ENCODE measurements around the gene RNF212. TPM values are rescaled to one million over a fixed set of nuclear protein-coding genes. Genes with fewer than 3 reads are reported as not detected.

The RNF212 gene
- total RNA-seq, 3 donors from 2014 or later (not counting 1 experiment from before 2014, with no cell fraction given): 1.0 to 2.0 (median 1.7) TPM

DNA sequence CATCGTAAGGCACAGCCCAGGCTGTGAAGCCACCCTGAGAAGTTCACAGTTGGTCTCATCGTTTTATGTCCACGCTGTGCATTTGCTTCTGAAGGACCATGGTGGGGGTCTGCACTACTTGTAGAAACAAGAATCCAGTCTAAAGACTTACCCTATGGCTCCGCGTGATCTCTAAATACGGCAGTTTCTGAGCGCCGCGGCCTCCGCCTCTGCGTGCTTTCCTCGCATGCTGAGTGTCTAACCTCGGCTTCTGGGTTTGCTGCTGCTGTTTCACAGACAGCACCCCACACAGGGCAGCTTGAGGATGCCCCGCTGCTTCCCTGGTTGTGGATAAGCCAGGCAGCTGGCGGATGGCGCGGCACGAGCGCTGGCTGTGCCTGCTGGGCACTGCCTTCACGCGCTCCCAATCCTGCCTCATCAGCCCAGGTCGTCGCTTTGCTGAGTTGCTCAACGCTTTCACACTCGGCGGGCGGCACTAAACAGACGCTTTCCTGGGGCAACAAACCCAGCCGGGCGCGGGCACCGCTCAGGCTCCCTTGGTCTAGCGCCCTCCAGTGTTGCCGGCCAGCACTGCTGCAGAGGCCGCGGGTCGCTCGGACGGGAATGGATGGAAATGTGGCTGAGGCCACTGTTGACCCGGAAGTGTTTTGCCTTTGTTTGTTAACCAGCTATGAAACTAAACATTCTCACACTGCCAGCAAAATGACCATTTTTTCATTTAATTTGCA, 62.7 kb downstream of the RNF212 start:
- Mint-ChIP-seq H3K4me3 (no peak overlapping the region), H3K9me3 (no peaks in the 10 kb centered on the region), H3K27ac (no peak overlapping the region), H3K4me1 (peaks cover under 1 to 1% of the 10 kb centered on the region in 2 donors), H3K27me3 (ENCODE audit: low read depth in 2 of 2) (peaks cover 20 to 22% of the 10 kb centered on the region in 2 donors), H3K36me3 (no peaks in the 10 kb centered on the region)
- Histone ChIP-seq H3K4me3 (ENCODE audit: low read length) (no peak overlapping the region), H3K4me1 (ENCODE audit: control insufficient read depth, insufficient read depth, low read length) (peaks cover 6% of the 10 kb centered on the region), H3K9me3 (ENCODE audit: control insufficient read depth, insufficient read depth, low read length) (no peaks in the 10 kb centered on the region), H3K36me3 (ENCODE audit: control insufficient read depth, insufficient read depth, low read length) (no peaks in the 10 kb centered on the region), H3K27me3 (ENCODE audit: control insufficient read depth, insufficient read depth, low read length) (peaks cover 3% of the 10 kb centered on the region), H3K27ac (ENCODE audit: low read length) (no peak overlapping the region)
- WGBS (ENCODE audit: insufficient coverage): 83% methylated on average over 40 of the region's 40 CpGs
- TF ChIP-seq, protein P1, sequence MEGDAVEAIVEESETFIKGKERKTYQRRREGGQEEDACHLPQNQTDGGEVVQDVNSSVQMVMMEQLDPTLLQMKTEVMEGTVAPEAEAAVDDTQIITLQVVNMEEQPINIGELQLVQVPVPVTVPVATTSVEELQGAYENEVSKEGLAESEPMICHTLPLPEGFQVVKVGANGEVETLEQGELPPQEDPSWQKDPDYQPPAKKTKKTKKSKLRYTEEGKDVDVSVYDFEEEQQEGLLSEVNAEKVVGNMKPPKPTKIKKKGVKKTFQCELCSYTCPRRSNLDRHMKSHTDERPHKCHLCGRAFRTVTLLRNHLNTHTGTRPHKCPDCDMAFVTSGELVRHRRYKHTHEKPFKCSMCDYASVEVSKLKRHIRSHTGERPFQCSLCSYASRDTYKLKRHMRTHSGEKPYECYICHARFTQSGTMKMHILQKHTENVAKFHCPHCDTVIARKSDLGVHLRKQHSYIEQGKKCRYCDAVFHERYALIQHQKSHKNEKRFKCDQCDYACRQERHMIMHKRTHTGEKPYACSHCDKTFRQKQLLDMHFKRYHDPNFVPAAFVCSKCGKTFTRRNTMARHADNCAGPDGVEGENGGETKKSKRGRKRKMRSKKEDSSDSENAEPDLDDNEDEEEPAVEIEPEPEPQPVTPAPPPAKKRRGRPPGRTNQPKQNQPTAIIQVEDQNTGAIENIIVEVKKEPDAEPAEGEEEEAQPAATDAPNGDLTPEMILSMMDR (IDR thresholded peaks at IDR 0.05): no peak
- intact Hi-C loops (cut with micrococcal nuclease): no loop called here
- DNase-seq (no peak), ATAC-seq (no peak)

- peaks cover 6% of the 10 kb centered on the region for H3K27me3 ChIP-seq (ENCODE audit: control insufficient read depth, insufficient read depth, low read length)
- no peak overlapping the region for H3K27ac Mint-ChIP-seq
- 83% methylated on average over 21 of the region's 21 CpGs for WGBS (ENCODE audit: insufficient coverage)
- H3K4me3 Mint-ChIP-seq: no peak overlapping the region
- H3K4me1 ChIP-seq (ENCODE audit: control insufficient read depth, insufficient read depth, low read length): no peaks in the 10 kb centered on the region
- H3K27ac ChIP-seq (ENCODE audit: low read length): no peak overlapping the region
- no peak overlapping the region for H3K4me3 ChIP-seq (ENCODE audit: low read length)
- no peaks in the 10 kb centered on the region for H3K36me3 ChIP-seq (ENCODE audit: control insufficient read depth, insufficient read depth, low read length)
- TF ChIP-seq, protein P1 (IDR thresholded peaks at IDR 0.05): no peak
- H3K36me3 Mint-ChIP-seq: no peaks in the 10 kb centered on the region
- H3K4me1 Mint-ChIP-seq: no peaks in the 10 kb centered on the region
- peak in 1 of 2 donors; percentile 14 for DNase-seq
- no peak for ATAC-seq
- H3K9me3 ChIP-seq (ENCODE audit: control insufficient read depth, insufficient read depth, low read length): no peaks in the 10 kb centered on the region
- intact Hi-C loops (cut with micrococcal nuclease): no loop called here
- H3K9me3 Mint-ChIP-seq: no peaks in the 10 kb centered on the region
- H3K27me3 Mint-ChIP-seq (ENCODE audit: low read depth in 2 of 2): peaks cover 24 to 32% of the 10 kb centered on the region in 2 donors
Measured at GRCh38 chr4:1049591-1049905, 63.8 kb downstream of the RNF212 start.

DNA sequence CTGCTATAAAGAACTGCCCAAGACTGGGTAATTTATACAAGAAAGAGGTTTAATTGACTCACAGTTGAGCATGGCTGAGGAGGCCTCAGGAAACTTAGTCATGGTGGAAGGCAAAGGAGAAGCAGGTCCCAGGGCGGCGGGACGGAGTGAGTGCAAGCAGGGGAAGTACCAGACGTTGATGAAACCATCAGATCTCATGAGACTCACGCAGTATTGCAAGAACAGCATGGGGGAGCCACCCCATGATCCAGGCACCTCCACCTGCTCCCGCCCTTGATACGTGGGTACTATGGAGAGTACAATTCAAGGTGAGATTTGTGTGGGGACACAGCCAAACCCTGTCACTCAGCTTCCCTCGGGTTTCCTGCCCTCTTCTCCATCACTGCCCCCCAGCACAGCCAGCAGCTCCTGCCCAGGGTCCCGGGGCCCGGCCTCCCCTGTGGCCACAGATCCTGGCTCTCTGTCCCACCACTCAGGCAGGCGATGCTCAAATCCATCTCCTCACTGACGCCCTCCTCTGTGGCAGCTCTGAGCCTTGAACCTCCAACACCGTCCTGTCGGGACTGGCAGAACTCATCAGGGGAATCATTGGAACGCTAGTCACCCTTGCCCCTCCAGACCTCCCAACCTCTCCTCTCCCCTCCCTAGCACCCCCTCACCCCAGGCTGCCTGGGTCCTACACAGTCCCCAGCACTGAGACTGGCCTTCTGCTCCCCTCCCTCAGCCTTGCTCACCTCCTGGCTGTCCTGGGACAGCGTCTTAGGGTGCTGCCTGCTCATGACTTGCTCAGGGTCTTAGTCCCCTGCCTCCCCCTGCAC, 64.4 kb downstream of the RNF212 start:
- H3K27ac ChIP-seq (ENCODE audit: low read length): no peak overlapping the region
- DNase-seq (peak in 1 of 2 donors; percentile 10), ATAC-seq (peak in 1 of 3 donors; percentile 35)
- H3K27ac Mint-ChIP-seq: no peak overlapping the region
- intact Hi-C loops (cut with micrococcal nuclease): no loop called here
- H3K9me3 Mint-ChIP-seq: no peaks in the 10 kb centered on the region
- H3K9me3 ChIP-seq (ENCODE audit: control insufficient read depth, insufficient read depth, low read length): no peaks in the 10 kb centered on the region
- H3K27me3 ChIP-seq (ENCODE audit: control insufficient read depth, insufficient read depth, low read length): peaks cover 6% of the 10 kb centered on the region
- no peaks in the 10 kb centered on the region for H3K4me1 ChIP-seq (ENCODE audit: control insufficient read depth, insufficient read depth, low read length)
- H3K27me3 Mint-ChIP-seq (ENCODE audit: low read depth in 2 of 2): peaks cover 24 to 32% of the 10 kb centered on the region in 2 donors
- TF ChIP-seq, protein P1 (IDR thresholded peaks at IDR 0.05): no peak
- no peak overlapping the region for H3K4me3 Mint-ChIP-seq
- H3K4me1 Mint-ChIP-seq: no peaks in the 10 kb centered on the region
- H3K36me3 Mint-ChIP-seq: no peaks in the 10 kb centered on the region
- no peaks in the 10 kb centered on the region for H3K36me3 ChIP-seq (ENCODE audit: control insufficient read depth, insufficient read depth, low read length)
- WGBS (ENCODE audit: insufficient coverage): 64% methylated on average over 16 of the region's 16 CpGs
- H3K4me3 ChIP-seq (ENCODE audit: low read length): no peak overlapping the region

All from natural killer cell (primary cell).